Thyroid gland (tissue), 4 donors: Measurements from ENCODE around the gene BCAT1. TPM values are rescaled to one million over a fixed set of nuclear protein-coding genes. Genes with fewer than 3 reads are reported as not detected.

Experiments
- DNase-seq, 2 donors: peaks; one replicate each; pipeline ENCODE4 v3.0.0-alpha.2; 2019
- H3K27ac ChIP-seq, 3 donors: fragments of 200-600 bp; sonication (generic); 1 replicate in 2 of 3; 2 replicates in 1 of 3; pipeline ENCODE4 v1.5.1; 2016 to 2019; ENCODE audit warnings: mild to moderate bottlenecking in 1 of 3, moderate library complexity in 1 of 3
- H3K27me3 ChIP-seq: fragments of 200-600 bp; sonication (generic); one replicate; pipeline ENCODE4 v1.5.1; 2019
- H3K36me3 ChIP-seq, 2 donors: fragments of 200-600 bp; sonication (generic); one replicate each; pipeline ENCODE4 v1.5.1; 2016 to 2019
- H3K4me1 ChIP-seq, 2 donors: fragments of 200-600 bp; sonication (generic); one replicate each; pipeline ENCODE4 v1.5.1; 2017 to 2019
- H3K4me3 ChIP-seq, 3 donors: fragments of 200-600 bp; sonication (generic); replicated peaks in 1 of 3; 1 replicate in 2 of 3; 2 replicates in 1 of 3; pipeline ENCODE4 v1.5.1; 2016; ENCODE audit warnings: mild to moderate bottlenecking in 1 of 3
- H3K9me3 ChIP-seq: fragments of 200-600 bp; sonication (generic); one replicate; pipeline ENCODE4 v1.5.1; 2017
- POLR2A ChIP-seq, 2 donors: fragments of 450-650 bp; IDR thresholded peaks; one replicate each; pipeline ENCODE4 v1.6.1; 2017; ENCODE audit warnings: antibody characterized with exemption in 2 of 2, mild to moderate bottlenecking in 2 of 2, moderate library complexity in 1 of 2
- WGBS, 2 donors: methylation state at CpG; one replicate each; pipeline ENCODE4 v1.1.5; 2017; 5-methylcytosine and 5-hydroxymethylcytosine counted together
- intact Hi-C: fragments of 100-400 bp; cut with DNase I; formaldehyde crosslinking; loops from one replicate; pipeline ENCODE4 v1.15.1; 2023
- total RNA-seq, 4 donors: library from RNA; depleted of rRNA; stranded (reverse); fragments of >200 nt; gene quantifications; one replicate each; pipeline ENCODE4 v1.2.3, GENCODE V29; 2016
- TF ChIP-seq, protein P1 (sequence below), 6 experiments: fragments of 200-600 bp in 3 of 6; fragments of 450-650 bp in 3 of 6; sonication (generic) in 3 of 6; IDR thresholded peaks; one replicate each; pipeline ENCODE4 v1.5.1; 2016 to 2019; ENCODE audit warnings: antibody characterized with exemption in 6 of 6, mild to moderate bottlenecking in 2 of 6, inconsistent platforms in 1 of 6, moderate library complexity in 1 of 6

The BCAT1 gene
- total RNA-seq, 4 donors from 2014 or later: 3.8 to 49.1 (median 13.2) TPM

DNA sequence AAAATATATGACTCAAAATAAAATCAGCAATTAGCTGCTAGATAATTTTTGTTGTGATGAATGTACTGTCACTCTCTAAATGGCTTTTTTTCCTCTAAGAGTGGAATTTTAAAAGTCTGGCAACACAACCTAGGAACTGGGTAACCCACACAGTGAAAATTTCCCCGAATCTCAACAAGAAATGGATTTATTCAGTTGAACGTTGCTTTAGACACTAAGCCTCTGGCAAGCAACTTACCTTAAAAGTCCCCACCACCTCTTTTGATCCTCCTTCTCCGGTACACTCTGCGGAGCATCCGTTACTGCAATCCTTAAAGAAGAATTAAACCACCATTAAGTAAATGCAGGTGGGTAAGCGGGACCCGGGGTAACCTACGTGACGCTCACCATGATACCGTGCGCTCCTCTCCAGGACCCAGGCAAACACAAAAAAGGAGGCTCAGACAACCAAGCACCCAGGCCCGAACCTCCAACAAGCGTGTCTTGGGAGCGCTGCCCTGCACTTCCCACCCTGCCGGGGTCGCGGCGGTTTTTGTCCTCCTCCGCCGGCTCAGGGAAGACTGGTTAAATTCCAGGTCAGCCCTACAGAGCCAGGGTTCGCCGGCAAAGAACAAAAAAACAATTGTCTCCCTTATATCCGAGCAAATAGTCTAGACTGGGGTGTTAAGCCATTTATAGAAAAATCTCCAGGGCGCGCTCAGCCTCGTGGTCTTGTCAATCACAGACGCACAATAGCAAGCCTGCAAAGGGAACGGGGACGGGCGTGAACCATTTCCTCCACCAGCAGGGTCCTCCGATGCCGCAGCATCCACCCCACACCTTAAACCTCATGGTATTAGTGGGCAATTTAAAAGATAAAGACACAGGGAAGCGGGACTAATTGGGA is 47.1 kb downstream of the BCAT1 start:
- Histone ChIP-seq H3K4me1 (peaks cover 5 to 11% of the 10 kb centered on the region in 2 donors), H3K27me3 (no peaks in the 10 kb centered on the region), H3K36me3 (no peaks in the 10 kb centered on the region), H3K27ac (no peak overlapping the region), H3K9me3 (no peaks in the 10 kb centered on the region), H3K4me3 (peak overlapping the region in 1 of 3 donors; percentile 51)
- no peak for TF ChIP-seq POLR2A (IDR thresholded peaks at IDR 0.05)
- TF ChIP-seq, protein P1, sequence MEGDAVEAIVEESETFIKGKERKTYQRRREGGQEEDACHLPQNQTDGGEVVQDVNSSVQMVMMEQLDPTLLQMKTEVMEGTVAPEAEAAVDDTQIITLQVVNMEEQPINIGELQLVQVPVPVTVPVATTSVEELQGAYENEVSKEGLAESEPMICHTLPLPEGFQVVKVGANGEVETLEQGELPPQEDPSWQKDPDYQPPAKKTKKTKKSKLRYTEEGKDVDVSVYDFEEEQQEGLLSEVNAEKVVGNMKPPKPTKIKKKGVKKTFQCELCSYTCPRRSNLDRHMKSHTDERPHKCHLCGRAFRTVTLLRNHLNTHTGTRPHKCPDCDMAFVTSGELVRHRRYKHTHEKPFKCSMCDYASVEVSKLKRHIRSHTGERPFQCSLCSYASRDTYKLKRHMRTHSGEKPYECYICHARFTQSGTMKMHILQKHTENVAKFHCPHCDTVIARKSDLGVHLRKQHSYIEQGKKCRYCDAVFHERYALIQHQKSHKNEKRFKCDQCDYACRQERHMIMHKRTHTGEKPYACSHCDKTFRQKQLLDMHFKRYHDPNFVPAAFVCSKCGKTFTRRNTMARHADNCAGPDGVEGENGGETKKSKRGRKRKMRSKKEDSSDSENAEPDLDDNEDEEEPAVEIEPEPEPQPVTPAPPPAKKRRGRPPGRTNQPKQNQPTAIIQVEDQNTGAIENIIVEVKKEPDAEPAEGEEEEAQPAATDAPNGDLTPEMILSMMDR (IDR thresholded peaks at IDR 0.05): no peak
- WGBS, 2 donors: 40 to 61% methylated on average over 32 to 33 of the region's 33 CpGs
- DNase-seq: no peak
- intact Hi-C loops: no loop called here

- H3K4me1 ChIP-seq: peaks cover 5 to 13% of the 10 kb centered on the region in 2 donors
- TF ChIP-seq, protein P1 (IDR thresholded peaks at IDR 0.05): no peak
- TF ChIP-seq POLR2A (IDR thresholded peaks at IDR 0.05): no peak
- DNase-seq: no peak
- WGBS, 2 donors: 52 to 55% methylated on average over 3 of the region's 3 CpGs
- intact Hi-C loops: no loop called here
- H3K27me3 ChIP-seq: no peaks in the 10 kb centered on the region
- no peaks in the 10 kb centered on the region for H3K36me3 ChIP-seq
- no peak overlapping the region for H3K27ac ChIP-seq
- H3K9me3 ChIP-seq: no peaks in the 10 kb centered on the region
- no peak overlapping the region for H3K4me3 ChIP-seq
These were observed 48.7 kb downstream of the BCAT1 start for GRCh38 chr12:24900196-24900595.

DNA sequence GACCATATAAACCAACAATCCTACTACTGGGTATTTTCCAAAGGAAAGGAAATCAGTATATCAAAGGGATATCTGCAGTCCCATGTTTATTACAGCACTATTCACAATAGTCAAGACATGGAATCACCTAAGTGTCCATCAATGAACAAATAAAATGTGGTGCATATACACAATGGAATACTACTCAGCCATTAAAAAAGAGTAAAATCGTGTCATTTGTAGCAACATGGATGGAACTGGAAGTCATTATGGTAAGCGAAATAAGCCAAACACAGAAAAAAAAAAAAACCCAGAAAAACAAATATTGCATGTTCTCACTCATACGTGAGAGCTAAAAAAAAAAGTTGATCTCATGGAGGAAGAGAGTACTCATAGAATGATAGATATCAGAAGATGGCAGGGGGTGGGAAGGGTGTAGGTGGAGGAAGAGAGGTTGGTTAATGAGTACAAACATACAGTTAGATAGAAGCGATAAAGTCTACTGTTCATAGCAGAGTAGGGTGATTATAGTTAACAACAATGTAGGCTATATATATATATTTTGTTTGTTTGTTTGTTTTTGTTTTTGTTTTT is 49.3 kb downstream of the BCAT1 start:
- no peaks in the 10 kb centered on the region for H3K9me3 ChIP-seq
- H3K4me1 ChIP-seq: peaks cover 5 to 16% of the 10 kb centered on the region in 2 donors
- no peak overlapping the region for H3K4me3 ChIP-seq
- WGBS, 2 donors: 96% methylated on average over 4 of the region's 4 CpGs
- TF ChIP-seq, protein P1 (IDR thresholded peaks at IDR 0.05): no peak
- TF ChIP-seq POLR2A (IDR thresholded peaks at IDR 0.05): no peak
- DNase-seq: no peak
- intact Hi-C loops: no loop called here
- H3K27me3 ChIP-seq: no peaks in the 10 kb centered on the region
- H3K36me3 ChIP-seq: no peaks in the 10 kb centered on the region
- no peak overlapping the region for H3K27ac ChIP-seq

DNA sequence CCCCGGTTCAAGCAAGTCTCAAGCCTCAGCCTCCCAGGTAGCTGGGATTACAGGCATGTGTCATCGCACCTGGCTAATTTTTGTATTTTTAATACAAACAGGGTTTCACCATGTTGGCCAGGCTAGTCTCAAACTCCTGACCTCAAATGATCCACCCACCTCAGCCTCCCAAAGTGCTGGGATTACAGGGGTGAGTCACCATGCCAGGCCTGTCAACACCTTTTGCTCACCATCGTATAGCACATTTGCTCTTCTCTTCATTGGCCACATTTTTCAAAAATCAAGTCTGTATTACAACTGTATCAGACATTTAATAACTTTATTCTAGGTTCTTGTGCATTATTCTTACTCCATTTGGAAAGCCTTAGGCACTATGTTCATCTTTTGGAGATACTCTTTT is 50.3 kb downstream of the BCAT1 start:
- Histone ChIP-seq H3K4me1 (peaks cover 5 to 15% of the 10 kb centered on the region in 2 donors), H3K9me3 (no peaks in the 10 kb centered on the region), H3K4me3 (no peak overlapping the region), H3K36me3 (no peaks in the 10 kb centered on the region), H3K27me3 (no peaks in the 10 kb centered on the region), H3K27ac (no peak overlapping the region)
- 95 to 96% methylated on average over 3 of the region's 3 CpGs for WGBS, 2 donors
- TF ChIP-seq, protein P1 (IDR thresholded peaks at IDR 0.05): no peak
- TF ChIP-seq POLR2A (IDR thresholded peaks at IDR 0.05): no peak
- intact Hi-C loops: no loop called here
- DNase-seq: no peak

GRCh38 chr12:24898185-24898584 is 50.7 kb downstream of the BCAT1 start:
- H3K27ac ChIP-seq: no peak overlapping the region
- no peak for DNase-seq
- H3K36me3 ChIP-seq: no peaks in the 10 kb centered on the region
- no peaks in the 10 kb centered on the region for H3K27me3 ChIP-seq
- intact Hi-C loops: no loop called here
- H3K4me1 ChIP-seq: peaks cover under 1 to 11% of the 10 kb centered on the region in 2 donors
- no peaks in the 10 kb centered on the region for H3K9me3 ChIP-seq
- 82 to 89% methylated on average over 1 of the region's 1 CpG for WGBS, 2 donors
- no peak overlapping the region for H3K4me3 ChIP-seq
- TF ChIP-seq POLR2A (IDR thresholded peaks at IDR 0.05): no peak
- TF ChIP-seq, protein P1 (IDR thresholded peaks at IDR 0.05): no peak
